Astrocyte of the cerebellum (primary cell): Measurements from ENCODE around the gene GFI1B.

Experiments used
- DNase-seq: peaks from one replicate; pipeline ENCODE4 v3.0.0-alpha.2; 2011; ENCODE audit warnings: low read depth
- H3K4me3 ChIP-seq: 2 replicates; pipeline ENCODE4 v1.5.1; 2011; ENCODE audit warnings: mild to moderate bottlenecking, low read depth, low read length, moderate library complexity
- CTCF ChIP-seq: IDR thresholded peaks from 2 replicates; pipeline ENCODE4 v1.5.1; 2012; ENCODE audit warnings: low read length, low read depth, moderate library complexity, mild to moderate bottlenecking; ENCODE audit errors: missing control alignments
- in situ Hi-C: cut with HindIII; loops from 2 replicates; pipeline ENCODE4 v1.10.0; 2017; ENCODE audit warnings: low sequenced_read_pairs

The GFI1B gene

GRCh38 chr9:133006731-133007352 lies 28.3 kb downstream of the GFI1B start:
- in situ Hi-C loops, result no loop called here
- no peak for DNase-seq
- H3K4me3 ChIP-seq, result no peak overlapping the region

GRCh38 chr9:133008406-133008805 lies 29.9 kb downstream of the GFI1B start:
- no peak for DNase-seq
- TF ChIP-seq CTCF, result no peak
- H3K4me3 ChIP-seq, result no peak overlapping the region
- in situ Hi-C loops, result no loop called here

More at GRCh38 chr9:133006731-133007352, 28.3 kb downstream of the GFI1B start:
- TF ChIP-seq CTCF, result no peak

GRCh38 chr9:133008824-133009223 lies 30.3 kb downstream of the GFI1B start:
- no peak for DNase-seq
- no peak overlapping the region for H3K4me3 ChIP-seq
- in situ Hi-C loops, result no loop called here
- no peak for TF ChIP-seq CTCF

- in situ Hi-C loops, result no loop called here
These were observed 31.6 kb downstream of the GFI1B start for GRCh38 chr9:133009906-133010582.

GRCh38 chr9:133014696-133015095 lies 36.2 kb downstream of the GFI1B start:
- in situ Hi-C loops, result no loop called here
- no peak overlapping the region for H3K4me3 ChIP-seq
- DNase-seq, result no peak
- no peak for TF ChIP-seq CTCF

More at GRCh38 chr9:133009906-133010582, 31.6 kb downstream of the GFI1B start:
- TF ChIP-seq CTCF, result no peak
- no peak overlapping the region for H3K4me3 ChIP-seq
- DNase-seq, result no peak

- DNase-seq, result no peak
- in situ Hi-C loops, result no loop called here
- H3K4me3 ChIP-seq, result no peak overlapping the region
- TF ChIP-seq CTCF, result no peak
These were observed 44.8 kb downstream of the GFI1B start for GRCh38 chr9:133023117-133023890.
